ENCODE measurements around the gene PCDHGB1.
"Not testable (repeated sequence)": the region's sequence is repeated elsewhere in the genome, so short reads cannot be mapped to it uniquely, and the experiment has no call there.

Gene PCDHGB1

GRCh38 chr5:141346017-141346416 is 3.9 kb upstream of the PCDHGB1 start:
- not testable (repeated sequence) for DNase-seq

GRCh38 chr5:141351591-141351990 is 1.7 kb downstream of the PCDHGB1 start:
- no peak for DNase-seq

GRCh38 chr5:141354900-141355469 is 5.1 kb downstream of the PCDHGB1 start, which contains the start of gene PCDHGA4:
PCDHGA4 (plus strand) TSS chr5:141355021; CDS start chr5:141355108, 87 bp downstream.
- no peak for DNase-seq

GRCh38 chr5:141355641-141356040 is 5.7 kb downstream of the PCDHGB1 start:
- DNase-seq: no peak

GRCh38 chr5:141356133-141356532 is 6.2 kb downstream of the PCDHGB1 start:
- no peak for DNase-seq

GRCh38 chr5:141356950-141357349 is 7.1 kb downstream of the PCDHGB1 start:
- no peak for DNase-seq

GRCh38 chr5:141359790-141360426 is 10.0 kb downstream of the PCDHGB1 start, which contains the start of gene PCDHGB2:
PCDHGB2 (plus strand) TSS chr5:141359994; CDS start chr5:141360136, 142 bp downstream.
- no peak for DNase-seq

- DNase-seq: no peak
Measured at GRCh38 chr5:141360685-141361084, 10.8 kb downstream of the PCDHGB1 start.

GRCh38 chr5:141362719-141363118 is 12.8 kb downstream of the PCDHGB1 start:
- DNase-seq: no peak

- DNase-seq: no peak
Measured at GRCh38 chr5:141363952-141364660, 14.2 kb downstream of the PCDHGB1 start, which contains the start of gene PCDHGA5. PCDHGA5 (plus strand) TSS chr5:141364162; CDS start chr5:141364331, 169 bp downstream.

GRCh38 chr5:141366016-141366896 is 16.4 kb downstream of the PCDHGB1 start:
- DNase-seq: no peak

- DNase-seq: peak; percentile 40
Measured at GRCh38 chr5:141369994-141370848, 20.3 kb downstream of the PCDHGB1 start, which contains the start of gene PCDHGB3. PCDHGB3 (plus strand) TSS chr5:141370242; CDS start chr5:141370395, 153 bp downstream.

- DNase-seq: no peak
Measured at GRCh38 chr5:141371572-141372475, 21.9 kb downstream of the PCDHGB1 start.

GRCh38 chr5:141373673-141374317 is 23.9 kb downstream of the PCDHGB1 start, which contains the start of gene PCDHGA6:
PCDHGA6 (plus strand) TSS chr5:141373891; CDS start chr5:141374084, 193 bp downstream.
- DNase-seq: no peak

- DNase-seq: no peak
Measured at GRCh38 chr5:141374627-141375026, 24.7 kb downstream of the PCDHGB1 start.

GRCh38 chr5:141375444-141376155 is 25.7 kb downstream of the PCDHGB1 start:
- peak; percentile 26 for DNase-seq

- no peak for DNase-seq
Measured at GRCh38 chr5:141382469-141383294, 32.8 kb downstream of the PCDHGB1 start, which contains the start of gene PCDHGA7. PCDHGA7 (plus strand) TSS chr5:141382742; CDS start chr5:141382900, 158 bp downstream.

- no peak for DNase-seq
Measured at GRCh38 chr5:141383345-141383744, 33.4 kb downstream of the PCDHGB1 start.
